ENCODE data around the gene KCNK16.
"Not testable (repeated sequence)": the region's sequence is repeated elsewhere in the genome, so short reads cannot be mapped to it uniquely, and the experiment has no call there.

DNA sequence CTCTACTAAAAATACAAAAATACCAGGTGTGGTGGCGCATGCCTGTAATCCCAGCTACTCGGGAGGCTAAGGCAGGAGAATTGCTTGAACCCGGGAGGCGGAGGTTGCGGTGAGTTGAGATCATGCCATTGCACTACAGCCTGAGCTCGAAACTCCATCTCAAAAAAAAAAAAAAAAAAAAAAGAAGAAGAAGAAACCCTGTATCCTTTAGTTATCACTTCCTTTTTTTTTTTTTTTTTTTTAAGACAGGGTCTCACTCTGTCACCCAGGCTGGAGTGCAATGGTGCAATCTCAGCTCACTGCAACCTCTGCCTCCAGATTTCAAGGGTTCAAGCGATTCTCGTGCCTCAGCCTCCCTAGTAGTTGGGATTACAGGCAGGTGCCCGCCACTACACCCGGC lies 35.9 kb downstream of the KCNK16 start:
- TF ChIP-seq POLR2A (IDR thresholded peaks at IDR 0.05): not testable (repeated sequence)
- TF ChIP-seq, protein P1, sequence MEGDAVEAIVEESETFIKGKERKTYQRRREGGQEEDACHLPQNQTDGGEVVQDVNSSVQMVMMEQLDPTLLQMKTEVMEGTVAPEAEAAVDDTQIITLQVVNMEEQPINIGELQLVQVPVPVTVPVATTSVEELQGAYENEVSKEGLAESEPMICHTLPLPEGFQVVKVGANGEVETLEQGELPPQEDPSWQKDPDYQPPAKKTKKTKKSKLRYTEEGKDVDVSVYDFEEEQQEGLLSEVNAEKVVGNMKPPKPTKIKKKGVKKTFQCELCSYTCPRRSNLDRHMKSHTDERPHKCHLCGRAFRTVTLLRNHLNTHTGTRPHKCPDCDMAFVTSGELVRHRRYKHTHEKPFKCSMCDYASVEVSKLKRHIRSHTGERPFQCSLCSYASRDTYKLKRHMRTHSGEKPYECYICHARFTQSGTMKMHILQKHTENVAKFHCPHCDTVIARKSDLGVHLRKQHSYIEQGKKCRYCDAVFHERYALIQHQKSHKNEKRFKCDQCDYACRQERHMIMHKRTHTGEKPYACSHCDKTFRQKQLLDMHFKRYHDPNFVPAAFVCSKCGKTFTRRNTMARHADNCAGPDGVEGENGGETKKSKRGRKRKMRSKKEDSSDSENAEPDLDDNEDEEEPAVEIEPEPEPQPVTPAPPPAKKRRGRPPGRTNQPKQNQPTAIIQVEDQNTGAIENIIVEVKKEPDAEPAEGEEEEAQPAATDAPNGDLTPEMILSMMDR (IDR thresholded peaks at IDR 0.05): not testable (repeated sequence)

All from body of pancreas (tissue), 4 donors.